Lung (tissue), 12 donors: ENCODE results near the gene PPP1R13B. TPM values are rescaled to one million over a fixed set of nuclear protein-coding genes. Genes with fewer than 3 reads are reported as not detected.

ENCODE experiments used
- ATAC-seq: fragments of 200-7000 bp; cut with Tn5 transposase; one replicate; pipeline ENCODE4 v1.9.1; 2020; ENCODE audit warnings: moderate number of reproducible peaks; ENCODE audit not compliant: insufficient read depth, low FRiP score
- DNase-seq, 3 donors: peaks; one replicate each; pipeline ENCODE4 v3.0.0-alpha.2; 2013 to 2017
- H3K27ac ChIP-seq, 2 donors: one replicate each; pipeline ENCODE4 v1.5.1; 2013; ENCODE audit warnings: mild to moderate bottlenecking in 2 of 2, moderate library complexity in 2 of 2, control low read depth in 1 of 2, inconsistent platforms in 1 of 2, low read depth in 1 of 2, low read length in 1 of 2
- H3K27me3 ChIP-seq, 3 donors: one replicate each; pipeline ENCODE4 v1.5.1; 2013; ENCODE audit warnings: low read length in 2 of 3; ENCODE audit not compliant: control insufficient read depth in 3 of 3, insufficient read depth in 3 of 3
- H3K36me3 ChIP-seq, 4 donors: one replicate each; pipeline ENCODE4 v1.5.1; 2013; ENCODE audit warnings: low read length in 4 of 4, mild to moderate bottlenecking in 1 of 4, moderate library complexity in 1 of 4; ENCODE audit not compliant: control insufficient read depth in 4 of 4, insufficient read depth in 4 of 4
- H3K4me1 ChIP-seq, 5 donors: one replicate each; pipeline ENCODE4 v1.5.1; 2013; ENCODE audit warnings: low read length in 5 of 5, mild to moderate bottlenecking in 2 of 5, moderate library complexity in 1 of 5; ENCODE audit not compliant: control insufficient read depth in 5 of 5, insufficient read depth in 5 of 5
- H3K4me3 ChIP-seq: one replicate; pipeline ENCODE4 v1.5.1; 2013; ENCODE audit warnings: mild to moderate bottlenecking, control low read depth, moderate library complexity
- H3K9ac ChIP-seq, 2 donors: one replicate each; pipeline ENCODE4 v1.5.1; 2013; ENCODE audit warnings: low read length in 2 of 2, control low read depth in 1 of 2; ENCODE audit not compliant: insufficient read depth in 1 of 2
- H3K9me3 ChIP-seq, 4 donors: one replicate each; pipeline ENCODE4 v1.5.1; 2013; ENCODE audit warnings: low read length in 3 of 4, mild to moderate bottlenecking in 1 of 4, moderate library complexity in 1 of 4; ENCODE audit not compliant: control insufficient read depth in 4 of 4, insufficient read depth in 3 of 4
- WGBS, 2 donors: extraction: QIAGEN DNeasy Blood & Tissue Kit; methylation state at CpG; one replicate each; pipeline ENCODE4 v1.1.7; 2013; 5-methylcytosine and 5-hydroxymethylcytosine counted together
- polyA plus RNA-seq, 2 donors: library from polyadenylated mRNA; stranded (reverse); fragments of 200-250 nt; gene quantifications; one replicate each; pipeline ENCODE4 v1.2.1, GENCODE V29; 2013
- total RNA-seq, 2 donors: library from RNA; depleted of rRNA in 1 of 2; stranded (reverse); fragments of >200 nt in 1 of 2; gene quantifications; one replicate each; pipeline ENCODE4 v1.2.1, GENCODE V29; 2014 to 2021
- TF ChIP-seq, protein P1 (sequence below): IDR thresholded peaks from 2 replicates; pipeline ENCODE4 v1.5.1; 2012; ENCODE audit warnings: mild to moderate bottlenecking; ENCODE audit errors: control extremely low read depth, extremely low read depth
- donor health status: control.
- donor health status: control.
- donor health status: Bipolar disorder and iron deficiency.
- donor health status: healthy.
- donor health status: DM: yes; HTN: yes; CAD: no.

PPP1R13B gene
- total and polyA plus RNA-seq, 4 donors: 12.0 to 66.6 (median 38.4) TPM

DNA sequence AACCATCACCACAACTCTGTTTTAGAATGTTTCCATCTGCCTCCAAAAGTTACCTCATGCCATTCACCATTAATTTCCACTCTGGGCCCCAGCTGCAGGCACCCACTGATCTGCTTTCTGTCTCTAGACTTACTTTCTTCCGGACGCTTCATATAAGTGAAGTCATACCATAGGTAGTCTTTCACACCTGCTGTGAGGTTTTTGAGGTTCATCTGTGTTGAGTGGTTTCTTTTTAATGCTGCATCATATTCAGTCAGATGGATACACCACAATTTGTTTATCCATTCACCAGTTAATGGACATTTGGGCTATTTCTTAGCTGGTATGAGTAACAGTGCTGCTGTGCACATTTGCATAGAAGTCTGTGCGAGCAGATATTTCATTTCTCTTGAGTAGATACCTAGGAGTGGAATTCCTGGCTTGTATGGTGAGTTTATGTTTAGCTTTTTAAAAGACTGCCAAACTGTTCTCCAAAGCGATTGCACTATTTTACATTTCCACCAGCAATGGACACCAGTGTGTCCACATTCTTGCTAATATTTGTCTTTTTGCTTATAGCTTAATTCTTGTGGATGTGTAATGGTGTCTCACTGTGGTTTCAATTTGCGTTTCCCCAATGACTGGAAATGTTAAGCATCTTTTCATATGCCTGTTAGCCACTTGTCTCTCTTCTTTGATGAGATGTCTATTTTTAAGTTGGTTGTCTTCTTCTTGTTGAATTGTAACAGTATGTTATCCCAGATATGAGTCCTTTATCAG lies 83.5 kb downstream of the PPP1R13B start:
- no peak overlapping the region for H3K9ac ChIP-seq
- H3K9me3 ChIP-seq: no peaks in the 10 kb centered on the region
- TF ChIP-seq, protein P1, sequence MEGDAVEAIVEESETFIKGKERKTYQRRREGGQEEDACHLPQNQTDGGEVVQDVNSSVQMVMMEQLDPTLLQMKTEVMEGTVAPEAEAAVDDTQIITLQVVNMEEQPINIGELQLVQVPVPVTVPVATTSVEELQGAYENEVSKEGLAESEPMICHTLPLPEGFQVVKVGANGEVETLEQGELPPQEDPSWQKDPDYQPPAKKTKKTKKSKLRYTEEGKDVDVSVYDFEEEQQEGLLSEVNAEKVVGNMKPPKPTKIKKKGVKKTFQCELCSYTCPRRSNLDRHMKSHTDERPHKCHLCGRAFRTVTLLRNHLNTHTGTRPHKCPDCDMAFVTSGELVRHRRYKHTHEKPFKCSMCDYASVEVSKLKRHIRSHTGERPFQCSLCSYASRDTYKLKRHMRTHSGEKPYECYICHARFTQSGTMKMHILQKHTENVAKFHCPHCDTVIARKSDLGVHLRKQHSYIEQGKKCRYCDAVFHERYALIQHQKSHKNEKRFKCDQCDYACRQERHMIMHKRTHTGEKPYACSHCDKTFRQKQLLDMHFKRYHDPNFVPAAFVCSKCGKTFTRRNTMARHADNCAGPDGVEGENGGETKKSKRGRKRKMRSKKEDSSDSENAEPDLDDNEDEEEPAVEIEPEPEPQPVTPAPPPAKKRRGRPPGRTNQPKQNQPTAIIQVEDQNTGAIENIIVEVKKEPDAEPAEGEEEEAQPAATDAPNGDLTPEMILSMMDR: no peak
- DNase-seq (no peak), ATAC-seq (no peak)
- 90 to 91% methylated on average over 5 of the region's 5 CpGs for WGBS, 2 donors
- no peak overlapping the region for H3K27ac ChIP-seq
- H3K27me3 ChIP-seq: no peaks in the 10 kb centered on the region
- H3K36me3 ChIP-seq: peaks cover 0 to 7% (median 2%) of the 10 kb centered on the region in 4 donors
- peaks cover 0 to 2% (median 0%) of the 10 kb centered on the region in 5 donors for H3K4me1 ChIP-seq
- no peak overlapping the region for H3K4me3 ChIP-seq

GRCh38 chr14:103762541-103762940 lies 84.8 kb downstream of the PPP1R13B start:
- H3K36me3 ChIP-seq: peaks cover 0 to 7% (median 2%) of the 10 kb centered on the region in 4 donors
- WGBS, 2 donors: 83 to 90% methylated on average over 13 of the region's 13 CpGs
- ATAC-seq (no peak), DNase-seq (no peak)
- H3K27ac ChIP-seq: no peak overlapping the region
- no peak overlapping the region for H3K9ac ChIP-seq
- no peak overlapping the region for H3K4me3 ChIP-seq
- peaks cover 0 to 8% (median 2%) of the 10 kb centered on the region in 5 donors for H3K4me1 ChIP-seq
- no peaks in the 10 kb centered on the region for H3K27me3 ChIP-seq
- TF ChIP-seq, protein P1: no peak
- no peaks in the 10 kb centered on the region for H3K9me3 ChIP-seq

DNA sequence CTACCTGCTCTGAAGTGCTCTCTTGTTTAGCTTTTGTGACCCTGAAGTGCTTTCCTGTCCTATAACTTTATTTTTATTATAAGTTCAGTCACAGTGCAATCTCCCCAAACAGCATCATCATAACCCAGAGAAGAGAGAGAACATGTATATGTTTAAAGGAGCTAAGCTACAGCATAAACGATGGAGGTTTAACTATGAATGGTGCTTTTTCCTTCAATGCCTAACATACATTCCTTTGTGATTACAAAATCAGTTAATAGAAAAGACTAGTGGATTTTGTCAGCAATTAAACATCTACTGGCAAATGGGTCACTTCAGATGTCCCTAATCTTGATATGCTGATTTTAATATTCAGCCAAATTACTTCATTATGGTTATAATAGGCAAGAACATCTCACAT lies 85.3 kb downstream of the PPP1R13B start:
- no peak overlapping the region for H3K4me3 ChIP-seq
- 46 to 79% methylated on average over 1 of the region's 1 CpG for WGBS, 2 donors
- H3K27ac ChIP-seq: no peak overlapping the region
- ATAC-seq: no peak
- H3K27me3 ChIP-seq: no peaks in the 10 kb centered on the region
- DNase-seq: no peak
- TF ChIP-seq, protein P1: no peak
- no peak overlapping the region for H3K9ac ChIP-seq
- H3K4me1 ChIP-seq: peaks cover 0 to 8% (median 2%) of the 10 kb centered on the region in 5 donors
- peaks cover 0 to 7% (median 2%) of the 10 kb centered on the region in 4 donors for H3K36me3 ChIP-seq
- H3K9me3 ChIP-seq: no peaks in the 10 kb centered on the region
